Vagina (tissue), 2 donors: ENCODE measurements around the gene ADAM11.

ENCODE experiments used
- CTCF ChIP-seq, 3 experiments: fragments of 450-650 bp in 2 of 3; fragments of 200-600 bp in 1 of 3; sonication (generic) in 1 of 3; IDR thresholded peaks; one replicate each; pipeline ENCODE4 v1.5.1; 2017 to 2019; ENCODE audit warnings: antibody characterized with exemption in 3 of 3, mild to moderate bottlenecking in 2 of 3, moderate library complexity in 2 of 3
- POLR2A ChIP-seq, 2 donors: fragments of 450-650 bp; IDR thresholded peaks; one replicate each; pipeline ENCODE4 v1.6.1; 2017; ENCODE audit warnings: antibody characterized with exemption in 2 of 2, mild to moderate bottlenecking in 2 of 2, moderate library complexity in 2 of 2
- POLR2AphosphoS5 ChIP-seq, 2 donors: sonication (generic); formaldehyde crosslinking; IDR thresholded peaks; one replicate each; pipeline ENCODE4 v1.9.0; 2017; ENCODE audit warnings: antibody characterized with exemption in 2 of 2, mild to moderate bottlenecking in 2 of 2, low read depth in 1 of 2; ENCODE audit not compliant: insufficient read depth in 1 of 2

GRCh38 chr17:44808156-44808555 lies 49.4 kb downstream of the ADAM11 start:
- TF ChIP-seq CTCF (IDR thresholded peaks at IDR 0.05) (no peak), POLR2A (IDR thresholded peaks at IDR 0.05) (no peak), POLR2AphosphoS5 (IDR thresholded peaks at IDR 0.05; ENCODE audit: insufficient read depth in 1 of 2, low read depth in 1 of 2) (no peak)
